ENCODE results near the gene GRID1.
A peak's percentile ranks its signal among the peaks of the same experiment; 100 is the strongest.

The GRID1 gene

GRCh38 chr10:86202226-86202735, 164.3 kb downstream of the GRID1 start:
- DNase-seq = no peak

- no peak for DNase-seq
These were observed 165.7 kb downstream of the GRID1 start for GRCh38 chr10:86200867-86201266.

- no peak for DNase-seq
These were observed 166.3 kb downstream of the GRID1 start for GRCh38 chr10:86200269-86200668.

GRCh38 chr10:86199041-86199440, 167.6 kb downstream of the GRID1 start:
- no peak for DNase-seq

- DNase-seq = no peak
These were observed 168.3 kb downstream of the GRID1 start for GRCh38 chr10:86198271-86198670.

GRCh38 chr10:86197166-86197790, 169.3 kb downstream of the GRID1 start:
- DNase-seq = no peak

- DNase-seq = no peak
These were observed 171.0 kb downstream of the GRID1 start for GRCh38 chr10:86195521-86196157.

GRCh38 chr10:86194684-86195083, 171.9 kb downstream of the GRID1 start:
- DNase-seq = no peak

GRCh38 chr10:86193841-86194240, 172.8 kb downstream of the GRID1 start:
- no peak for DNase-seq

- no peak for DNase-seq
These were observed 173.9 kb downstream of the GRID1 start for GRCh38 chr10:86192691-86193090.

- DNase-seq = no peak
These were observed 174.4 kb downstream of the GRID1 start for GRCh38 chr10:86192147-86192546.

GRCh38 chr10:86191686-86192085, 174.9 kb downstream of the GRID1 start:
- DNase-seq = no peak

GRCh38 chr10:86191166-86191565, 175.4 kb downstream of the GRID1 start:
- no peak for DNase-seq

- DNase-seq = no peak
These were observed 176.3 kb downstream of the GRID1 start for GRCh38 chr10:86190291-86190690.

- no peak for DNase-seq
These were observed 176.7 kb downstream of the GRID1 start for GRCh38 chr10:86189891-86190290.

GRCh38 chr10:86188796-86189558, 177.6 kb downstream of the GRID1 start:
- DNase-seq = peak; percentile 18

- DNase-seq = no peak
These were observed 178.3 kb downstream of the GRID1 start for GRCh38 chr10:86188326-86188725.

GRCh38 chr10:86187499-86188239, 178.9 kb downstream of the GRID1 start:
- DNase-seq = no peak

GRCh38 chr10:86186633-86187032, 180.0 kb downstream of the GRID1 start:
- DNase-seq = no peak

- DNase-seq = peak; percentile 3
These were observed 184.0 kb downstream of the GRID1 start for GRCh38 chr10:86182595-86182994.

- peak; percentile 5 for DNase-seq
These were observed 184.4 kb downstream of the GRID1 start for GRCh38 chr10:86182150-86182549.

GRCh38 chr10:86180861-86181260, 185.7 kb downstream of the GRID1 start:
- DNase-seq = no peak

- DNase-seq = peak; percentile 12
These were observed 186.6 kb downstream of the GRID1 start for GRCh38 chr10:86179961-86180360.
